Ishikawa (cell line): Measurements from ENCODE around the gene NAA25.

ENCODE experiments used
- CEBPB ChIP-seq: IDR thresholded peaks from 2 replicates; pipeline ENCODE4 v1.6.1; 2012
- CREB1 ChIP-seq: IDR thresholded peaks from 2 replicates; pipeline ENCODE4 v1.6.1; 2012; ENCODE audit warnings: low read depth
- EGR1 ChIP-seq: IDR thresholded peaks from 2 replicates; pipeline ENCODE4 v1.6.1; 2012
- EP300 ChIP-seq: IDR thresholded peaks from 2 replicates; pipeline ENCODE4 v1.6.1; 2012; ENCODE audit warnings: borderline replicate concordance
- FOXM1 ChIP-seq: IDR thresholded peaks from 2 replicates; pipeline ENCODE4 v1.6.1; 2012; ENCODE audit warnings: low read depth, borderline replicate concordance
- NFIC ChIP-seq: IDR thresholded peaks from 2 replicates; pipeline ENCODE4 v1.6.1; 2012
- RAD21 ChIP-seq: IDR thresholded peaks from 2 replicates; pipeline ENCODE4 v1.6.1; 2012; ENCODE audit warnings: low read depth
- TAF1 ChIP-seq: IDR thresholded peaks from 2 replicates; pipeline ENCODE4 v1.6.1; 2012; ENCODE audit warnings: low read depth, mild to moderate bottlenecking
- TCF12 ChIP-seq: IDR thresholded peaks from 2 replicates; pipeline ENCODE4 v1.6.1; 2012; ENCODE audit warnings: low read depth
- TEAD4 ChIP-seq: IDR thresholded peaks from 2 replicates; pipeline ENCODE4 v1.6.1; 2012
- YY1 ChIP-seq: IDR thresholded peaks from 2 replicates; pipeline ENCODE4 v1.6.1; 2012; ENCODE audit warnings: low read depth
- ZBTB7A ChIP-seq: IDR thresholded peaks from 2 replicates; pipeline ENCODE4 v1.6.1; 2012; ENCODE audit warnings: low read depth
- TF ChIP-seq, protein P1 (sequence below): IDR thresholded peaks from 2 replicates; pipeline ENCODE4 v1.6.1; 2012
- TF ChIP-seq, protein P2 (sequence below): IDR thresholded peaks from 2 replicates; pipeline ENCODE4 v1.6.1; 2012; ENCODE audit warnings: low read depth, mild to moderate bottlenecking
- TF ChIP-seq, protein P3 (sequence below): IDR thresholded peaks from 2 replicates; pipeline ENCODE4 v1.6.1; 2012

NAA25 gene

DNA sequence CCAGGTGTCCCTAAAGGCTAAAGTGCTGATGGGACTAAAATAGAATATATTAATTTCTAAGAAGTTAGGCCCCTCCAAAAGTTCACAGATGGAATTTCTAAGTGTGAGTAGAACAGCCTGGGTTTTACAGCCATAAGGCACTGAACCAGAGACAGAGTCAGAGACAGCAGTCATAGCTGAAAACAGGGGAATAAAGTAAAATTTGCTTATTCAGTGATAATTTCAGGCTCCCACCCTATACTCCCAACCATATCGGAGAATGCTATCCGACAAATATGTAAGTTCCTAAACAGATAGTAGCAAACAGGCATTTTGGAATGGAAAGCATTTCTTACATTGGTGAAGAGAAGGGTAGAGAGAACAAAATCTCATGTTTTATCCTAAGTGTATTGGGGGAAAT is 45.3 kb downstream of the NAA25 start:
- no peak for TF ChIP-seq CREB1
- no peak for TF ChIP-seq EP300
- no peak for TF ChIP-seq CEBPB
- no peak for TF ChIP-seq TCF12
- no peak for TF ChIP-seq EGR1
- no peak for TF ChIP-seq TEAD4
- TF ChIP-seq, protein P1, sequence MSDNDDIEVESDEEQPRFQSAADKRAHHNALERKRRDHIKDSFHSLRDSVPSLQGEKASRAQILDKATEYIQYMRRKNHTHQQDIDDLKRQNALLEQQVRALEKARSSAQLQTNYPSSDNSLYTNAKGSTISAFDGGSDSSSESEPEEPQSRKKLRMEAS: no peak
- TF ChIP-seq RAD21: no peak
- TF ChIP-seq, protein P2, sequence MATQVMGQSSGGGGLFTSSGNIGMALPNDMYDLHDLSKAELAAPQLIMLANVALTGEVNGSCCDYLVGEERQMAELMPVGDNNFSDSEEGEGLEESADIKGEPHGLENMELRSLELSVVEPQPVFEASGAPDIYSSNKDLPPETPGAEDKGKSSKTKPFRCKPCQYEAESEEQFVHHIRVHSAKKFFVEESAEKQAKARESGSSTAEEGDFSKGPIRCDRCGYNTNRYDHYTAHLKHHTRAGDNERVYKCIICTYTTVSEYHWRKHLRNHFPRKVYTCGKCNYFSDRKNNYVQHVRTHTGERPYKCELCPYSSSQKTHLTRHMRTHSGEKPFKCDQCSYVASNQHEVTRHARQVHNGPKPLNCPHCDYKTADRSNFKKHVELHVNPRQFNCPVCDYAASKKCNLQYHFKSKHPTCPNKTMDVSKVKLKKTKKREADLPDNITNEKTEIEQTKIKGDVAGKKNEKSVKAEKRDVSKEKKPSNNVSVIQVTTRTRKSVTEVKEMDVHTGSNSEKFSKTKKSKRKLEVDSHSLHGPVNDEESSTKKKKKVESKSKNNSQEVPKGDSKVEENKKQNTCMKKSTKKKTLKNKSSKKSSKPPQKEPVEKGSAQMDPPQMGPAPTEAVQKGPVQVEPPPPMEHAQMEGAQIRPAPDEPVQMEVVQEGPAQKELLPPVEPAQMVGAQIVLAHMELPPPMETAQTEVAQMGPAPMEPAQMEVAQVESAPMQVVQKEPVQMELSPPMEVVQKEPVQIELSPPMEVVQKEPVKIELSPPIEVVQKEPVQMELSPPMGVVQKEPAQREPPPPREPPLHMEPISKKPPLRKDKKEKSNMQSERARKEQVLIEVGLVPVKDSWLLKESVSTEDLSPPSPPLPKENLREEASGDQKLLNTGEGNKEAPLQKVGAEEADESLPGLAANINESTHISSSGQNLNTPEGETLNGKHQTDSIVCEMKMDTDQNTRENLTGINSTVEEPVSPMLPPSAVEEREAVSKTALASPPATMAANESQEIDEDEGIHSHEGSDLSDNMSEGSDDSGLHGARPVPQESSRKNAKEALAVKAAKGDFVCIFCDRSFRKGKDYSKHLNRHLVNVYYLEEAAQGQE: no peak
- no peak for TF ChIP-seq TAF1
- TF ChIP-seq FOXM1: no peak

DNA sequence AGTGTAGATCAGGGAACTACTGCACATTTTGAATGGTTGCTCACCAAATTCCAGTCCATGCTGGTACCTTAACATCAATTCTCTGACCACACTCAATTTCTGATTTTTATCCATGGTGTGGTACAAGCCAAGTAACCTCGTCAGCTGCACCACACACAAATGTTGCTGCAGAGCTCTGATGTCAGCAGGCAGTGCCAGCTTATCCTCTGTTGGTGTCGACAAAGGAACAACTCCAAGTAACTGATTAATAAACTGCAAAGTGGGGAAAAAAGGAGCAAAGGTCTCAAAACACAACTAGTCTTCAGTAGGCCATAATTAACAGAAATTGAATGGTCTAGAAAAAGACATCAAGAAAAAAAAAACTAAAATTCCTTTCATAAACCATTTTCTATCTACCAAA is 47.4 kb downstream of the NAA25 start:
- TF ChIP-seq TCF12 (no peak), CREB1 (no peak), ZBTB7A (no peak)

DNA sequence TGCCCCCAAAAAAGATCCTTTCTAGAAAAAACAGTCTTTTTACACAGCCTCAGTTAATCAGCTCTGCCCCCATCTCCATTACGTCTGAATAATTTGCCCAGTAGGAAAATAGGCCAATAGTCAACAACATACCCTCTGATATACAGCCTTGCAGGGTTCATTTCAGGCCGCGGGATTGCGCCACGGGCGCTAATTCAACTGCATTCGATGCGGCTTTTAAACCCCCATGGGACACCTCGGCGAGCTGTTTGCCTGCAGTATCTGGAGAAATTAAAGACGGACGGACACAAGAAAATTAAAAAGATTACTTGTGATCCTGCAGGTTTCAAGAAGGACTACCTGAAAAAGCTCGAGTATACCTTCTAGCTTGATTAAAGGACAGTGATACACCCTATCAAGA is 59.2 kb downstream of the NAA25 start:
- TF ChIP-seq EGR1: no peak
- no peak for TF ChIP-seq EP300
- TF ChIP-seq NFIC: no peak
- TF ChIP-seq TEAD4: no peak

DNA sequence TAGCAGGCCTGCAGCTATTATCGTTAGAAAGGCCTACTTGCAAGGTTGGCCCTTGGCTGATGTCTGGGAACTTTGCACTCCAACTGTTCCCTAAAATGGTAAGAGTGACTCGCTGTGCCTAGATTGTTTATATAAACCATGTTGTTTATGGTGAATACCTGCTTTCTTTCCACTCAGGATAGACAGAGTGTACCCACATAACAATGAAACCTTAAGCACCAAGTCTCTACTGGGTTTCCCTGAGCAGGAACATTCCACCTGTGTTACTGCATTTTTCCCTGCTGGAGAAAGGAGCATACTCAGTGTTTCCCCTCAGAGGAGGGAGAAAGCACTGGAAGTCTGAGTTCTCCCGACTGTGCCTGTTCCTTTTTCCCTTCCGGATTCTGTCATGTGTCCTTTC is 62.6 kb downstream of the NAA25 start:
- TF ChIP-seq CREB1 (no peak), TAF1 (no peak), EP300 (no peak), CEBPB (no peak), YY1 (no peak), RAD21 (no peak), FOXM1 (no peak), TCF12 (no peak), ZBTB7A (no peak), EGR1 (no peak), TEAD4 (no peak), NFIC (no peak)
- TF ChIP-seq, protein P2: no peak
- TF ChIP-seq, protein P1: no peak
- TF ChIP-seq, protein P3, sequence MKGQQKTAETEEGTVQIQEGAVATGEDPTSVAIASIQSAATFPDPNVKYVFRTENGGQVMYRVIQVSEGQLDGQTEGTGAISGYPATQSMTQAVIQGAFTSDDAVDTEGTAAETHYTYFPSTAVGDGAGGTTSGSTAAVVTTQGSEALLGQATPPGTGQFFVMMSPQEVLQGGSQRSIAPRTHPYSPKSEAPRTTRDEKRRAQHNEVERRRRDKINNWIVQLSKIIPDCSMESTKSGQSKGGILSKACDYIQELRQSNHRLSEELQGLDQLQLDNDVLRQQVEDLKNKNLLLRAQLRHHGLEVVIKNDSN: no peak

DNA sequence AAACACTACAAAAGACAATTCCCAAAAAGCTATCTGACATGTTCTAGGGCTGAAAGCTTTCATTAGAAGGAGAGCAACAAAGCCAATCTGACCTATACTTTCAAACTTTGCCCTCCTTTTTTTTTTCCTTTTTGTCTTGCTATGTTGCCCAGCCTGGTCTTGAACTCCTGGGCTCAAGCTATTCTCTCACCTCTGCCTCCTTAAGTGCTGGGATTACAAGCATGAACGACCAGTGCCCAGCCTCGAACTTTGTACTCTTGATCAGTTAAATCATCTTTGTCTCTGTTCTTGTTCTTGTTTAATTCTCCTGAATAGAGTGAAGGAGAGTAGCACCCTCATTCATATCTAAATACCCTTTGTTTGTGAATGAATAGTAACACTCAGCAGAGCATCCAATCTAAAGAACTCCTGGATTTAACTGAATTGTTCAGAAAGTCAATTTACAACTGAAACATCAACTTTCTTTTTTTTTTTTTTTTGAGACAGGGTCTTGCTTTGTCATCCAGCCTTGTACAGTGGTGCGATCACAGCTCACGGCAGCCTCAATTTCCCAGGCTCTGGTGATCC is 73.3 kb downstream of the NAA25 start:
- TF ChIP-seq ZBTB7A: no peak
- no peak for TF ChIP-seq CEBPB

DNA sequence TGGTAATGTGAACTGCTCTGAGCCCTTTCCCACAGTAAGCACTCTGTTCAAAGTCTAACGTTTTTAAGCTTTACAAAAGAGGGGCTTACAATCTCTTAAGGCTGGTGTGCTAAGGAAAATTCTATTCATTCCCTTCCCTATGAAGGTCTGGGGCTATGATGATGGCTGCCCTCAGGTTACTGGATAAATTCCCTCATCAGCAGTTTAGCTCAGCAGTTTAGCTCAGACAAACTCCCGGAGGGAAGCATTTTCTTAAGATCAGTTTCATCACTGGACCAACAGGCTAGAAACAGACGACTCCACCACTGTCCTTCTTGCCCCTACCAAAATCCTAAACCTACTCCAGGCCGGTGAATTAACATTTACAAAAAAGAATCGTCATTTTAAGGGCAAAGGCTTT is 76.3 kb downstream of the NAA25 start:
- TF ChIP-seq, protein P2: no peak
- no peak for TF ChIP-seq FOXM1
- TF ChIP-seq, protein P1: no peak
- TF ChIP-seq TAF1: no peak
- no peak for TF ChIP-seq ZBTB7A
- no peak for TF ChIP-seq CEBPB
